Bronchial epithelial cell (primary cell): ENCODE data around the gene TMEM150C. TPM values are rescaled to one million over a fixed set of nuclear protein-coding genes. Genes with fewer than 3 reads are reported as not detected.
A peak's percentile ranks its signal among the peaks of the same experiment; 100 is the strongest.

ENCODE experiments used
- DNase-seq: peaks from one replicate; pipeline ENCODE4 v3.0.0-alpha.2; 2010; ENCODE audit warnings: low read depth
- FAIRE-seq: peaks from 2 replicates; lab custom pipeline; 2011; peaks lifted over from hg19 to GRCh38; lab: Jason Lieb, UNC
- H3K27me3 ChIP-seq: 2 replicates; pipeline ENCODE4 v1.5.1; 2011; ENCODE audit warnings: low read length; ENCODE audit not compliant: control insufficient read depth, insufficient read depth
- H3K36me3 ChIP-seq: 2 replicates; pipeline ENCODE4 v1.5.1; 2011; ENCODE audit warnings: low read length; ENCODE audit not compliant: control insufficient read depth, insufficient read depth
- H3K4me3 ChIP-seq: 2 replicates; pipeline ENCODE4 v1.5.1; 2011; ENCODE audit warnings: mild to moderate bottlenecking, low read depth, low read length, control low read depth
- total RNA-seq: library from RNA; depleted of rRNA; stranded (reverse); fragments of >200 nt; gene quantifications from 2 replicates; pipeline ENCODE4 v1.2.1, GENCODE V29; 2014
- TF ChIP-seq, protein P1 (sequence below): IDR thresholded peaks from 2 replicates; pipeline ENCODE4 v1.5.1; 2011; ENCODE audit warnings: mild to moderate bottlenecking, moderate library complexity, low read length, control low read depth, inconsistent platforms; ENCODE audit not compliant: insufficient read depth, severe bottlenecking

The TMEM150C gene
- total RNA-seq, 1 donor from 2014 or later = under 0.01 TPM

DNA sequence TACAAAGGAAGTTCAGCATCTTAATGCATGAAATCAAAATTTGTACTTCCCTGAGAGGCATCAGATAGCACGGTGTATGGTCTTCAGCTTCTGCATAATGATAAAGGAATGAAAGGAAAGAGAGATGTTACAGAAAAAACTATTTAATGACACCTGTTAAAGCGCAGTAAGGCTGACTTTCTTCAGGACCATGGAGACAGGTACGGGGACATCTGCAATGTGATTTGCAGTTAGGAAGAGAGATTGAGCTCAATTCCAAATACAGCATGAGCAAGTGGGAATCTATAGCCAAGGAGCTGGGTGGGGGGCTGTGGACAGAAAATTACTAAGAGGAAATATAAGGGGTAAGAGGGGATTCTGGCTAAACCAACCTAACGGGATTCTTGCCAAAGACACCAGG, 39.3 kb downstream of the TMEM150C start:
- H3K36me3 ChIP-seq = no peaks in the 10 kb centered on the region
- H3K4me3 ChIP-seq = no peak overlapping the region
- DNase-seq (no peak), FAIRE-seq (no peak)
- H3K27me3 ChIP-seq = no peaks in the 10 kb centered on the region
- TF ChIP-seq, protein P1, sequence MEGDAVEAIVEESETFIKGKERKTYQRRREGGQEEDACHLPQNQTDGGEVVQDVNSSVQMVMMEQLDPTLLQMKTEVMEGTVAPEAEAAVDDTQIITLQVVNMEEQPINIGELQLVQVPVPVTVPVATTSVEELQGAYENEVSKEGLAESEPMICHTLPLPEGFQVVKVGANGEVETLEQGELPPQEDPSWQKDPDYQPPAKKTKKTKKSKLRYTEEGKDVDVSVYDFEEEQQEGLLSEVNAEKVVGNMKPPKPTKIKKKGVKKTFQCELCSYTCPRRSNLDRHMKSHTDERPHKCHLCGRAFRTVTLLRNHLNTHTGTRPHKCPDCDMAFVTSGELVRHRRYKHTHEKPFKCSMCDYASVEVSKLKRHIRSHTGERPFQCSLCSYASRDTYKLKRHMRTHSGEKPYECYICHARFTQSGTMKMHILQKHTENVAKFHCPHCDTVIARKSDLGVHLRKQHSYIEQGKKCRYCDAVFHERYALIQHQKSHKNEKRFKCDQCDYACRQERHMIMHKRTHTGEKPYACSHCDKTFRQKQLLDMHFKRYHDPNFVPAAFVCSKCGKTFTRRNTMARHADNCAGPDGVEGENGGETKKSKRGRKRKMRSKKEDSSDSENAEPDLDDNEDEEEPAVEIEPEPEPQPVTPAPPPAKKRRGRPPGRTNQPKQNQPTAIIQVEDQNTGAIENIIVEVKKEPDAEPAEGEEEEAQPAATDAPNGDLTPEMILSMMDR = no peak

DNA sequence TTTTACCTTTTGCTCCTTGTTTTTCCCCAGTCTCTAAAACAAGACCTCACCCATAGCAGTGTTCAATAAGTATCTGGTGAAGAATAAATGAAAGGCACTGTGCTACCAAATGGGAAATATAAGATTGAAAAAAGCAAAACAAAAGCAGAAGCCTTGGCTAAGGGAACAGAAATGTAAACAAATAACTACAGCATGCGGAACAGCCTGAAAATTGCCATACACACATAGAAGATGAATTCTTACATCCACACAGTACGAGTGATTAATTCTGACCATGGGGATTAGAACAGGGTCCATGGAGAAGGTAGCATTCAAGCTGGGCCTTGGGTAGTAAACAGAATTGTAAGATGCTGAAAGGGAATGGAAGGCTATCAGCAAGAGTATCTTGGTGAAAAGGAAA, 40.5 kb downstream of the TMEM150C start:
- H3K36me3 ChIP-seq = no peaks in the 10 kb centered on the region
- DNase-seq = no peak
- no peak overlapping the region for H3K4me3 ChIP-seq
- no peak for FAIRE-seq
- TF ChIP-seq, protein P1 = no peak
- H3K27me3 ChIP-seq = no peaks in the 10 kb centered on the region

DNA sequence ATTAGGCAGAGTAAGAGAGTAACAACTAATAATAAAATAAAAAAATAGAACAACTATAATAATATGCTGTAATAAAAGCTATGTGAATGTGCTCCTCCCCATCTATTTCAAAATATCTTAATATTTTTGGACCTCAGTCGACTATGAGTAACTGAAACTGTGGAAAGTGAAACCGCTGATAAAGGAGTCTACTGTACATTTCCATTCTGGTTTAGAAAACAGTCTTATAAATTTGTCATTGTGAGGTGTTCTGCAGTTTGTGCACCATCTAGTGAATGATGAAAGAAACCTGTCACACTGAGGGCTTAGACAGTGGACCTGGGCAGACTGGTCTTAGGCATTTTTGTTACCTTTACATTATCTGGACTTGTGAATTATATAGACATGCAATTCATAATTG, 42.0 kb downstream of the TMEM150C start:
- TF ChIP-seq, protein P1 = no peak
- H3K27me3 ChIP-seq = no peaks in the 10 kb centered on the region
- H3K36me3 ChIP-seq = no peaks in the 10 kb centered on the region
- H3K4me3 ChIP-seq = no peak overlapping the region
- no peak for DNase-seq
- no peak for FAIRE-seq

DNA sequence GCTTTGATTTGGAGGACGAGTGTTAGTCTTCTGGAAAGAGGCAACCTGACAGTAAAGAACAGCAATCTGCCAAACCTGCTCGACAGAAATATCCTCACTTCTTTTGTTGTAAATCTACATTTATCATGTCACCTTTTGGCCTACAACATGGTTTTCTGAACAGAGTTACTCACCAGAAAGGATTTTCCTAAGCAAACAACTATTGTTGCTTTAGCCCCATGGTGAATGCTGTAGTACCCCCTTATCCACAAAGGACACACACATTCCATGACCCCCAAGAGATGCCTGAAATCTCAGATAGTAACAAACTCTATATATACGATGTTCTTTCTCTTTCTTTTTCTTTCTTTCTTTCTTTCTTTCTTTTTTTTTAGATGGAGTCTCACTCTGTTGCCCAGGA, 42.7 kb downstream of the TMEM150C start:
- FAIRE-seq (no peak), DNase-seq (peak; percentile 34)
- H3K4me3 ChIP-seq = no peak overlapping the region
- no peaks in the 10 kb centered on the region for H3K27me3 ChIP-seq
- no peaks in the 10 kb centered on the region for H3K36me3 ChIP-seq
- TF ChIP-seq, protein P1 = no peak

DNA sequence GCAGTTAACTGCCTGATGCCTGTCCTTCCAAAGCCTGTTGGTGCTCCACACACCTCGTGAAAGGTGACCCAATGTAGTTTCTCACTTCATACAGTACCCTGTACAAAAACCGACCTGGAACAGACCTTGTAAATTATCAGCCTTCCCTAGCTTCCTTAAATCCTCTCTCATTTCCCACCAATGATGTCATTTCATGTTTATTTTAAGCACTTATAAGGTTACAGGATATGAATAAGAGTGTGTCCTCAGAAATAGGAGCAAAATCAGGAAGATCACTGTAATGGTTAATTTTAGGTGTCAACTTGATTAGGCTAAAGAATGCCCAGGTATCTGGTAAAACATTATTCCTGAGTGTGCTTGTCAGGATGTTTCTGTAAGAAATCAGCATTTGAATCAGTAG, 44.7 kb downstream of the TMEM150C start:
- H3K4me3 ChIP-seq = no peak overlapping the region
- H3K36me3 ChIP-seq = no peaks in the 10 kb centered on the region
- TF ChIP-seq, protein P1 = no peak
- peak; percentile 72 for DNase-seq
- peaks cover 2% of the 10 kb centered on the region for H3K27me3 ChIP-seq
- FAIRE-seq = no peak

DNA sequence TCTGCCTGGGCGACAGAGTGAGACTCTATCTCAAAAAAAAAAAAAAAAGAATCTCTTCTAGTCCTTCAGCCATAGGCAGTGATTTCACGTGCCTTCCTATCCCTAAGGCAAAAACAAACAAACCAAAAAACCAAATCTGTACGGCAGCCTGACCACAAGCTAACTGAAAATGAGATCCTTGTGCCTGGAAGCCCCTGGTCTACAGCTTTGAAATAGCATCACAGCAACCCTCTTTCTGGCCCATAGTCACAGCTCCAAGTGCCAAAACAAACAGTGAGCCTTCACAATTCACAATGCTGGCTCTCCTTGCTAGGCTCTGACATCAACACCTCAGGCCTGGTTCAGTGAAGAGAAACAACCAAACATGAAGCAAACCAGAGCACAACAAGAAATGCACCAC, 46.1 kb downstream of the TMEM150C start:
- no peak overlapping the region for H3K4me3 ChIP-seq
- TF ChIP-seq, protein P1 = no peak
- DNase-seq (peak; percentile 30), FAIRE-seq (no peak)
- H3K27me3 ChIP-seq = peaks cover 2% of the 10 kb centered on the region
- no peaks in the 10 kb centered on the region for H3K36me3 ChIP-seq
